ENCODE measurements around the gene KCNB1. TPM values are rescaled to one million over a fixed set of nuclear protein-coding genes. Genes with fewer than 3 reads are reported as not detected.

KCNB1 gene
- total RNA-seq, 1 donor = under 0.01 TPM

GRCh38 chr20:49446080-49446479 is 36.4 kb downstream of the KCNB1 start:
- H3K27ac ChIP-seq (ENCODE audit: low read depth, low read length) = no peak overlapping the region
- peaks cover 7% of the 10 kb centered on the region for H4K20me1 ChIP-seq (ENCODE audit: insufficient read depth, low read length)
- H2AFZ ChIP-seq (ENCODE audit: low read length) = no peak overlapping the region
- peaks cover 16% of the 10 kb centered on the region for H3K27me3 ChIP-seq (ENCODE audit: insufficient read depth, low read length)
- no peak for TF ChIP-seq CTCF (IDR thresholded peaks at IDR 0.05; ENCODE audit: extremely low read depth, low read depth, low read length)
- no peak for DNase-seq (ENCODE audit: insufficient read length, low spot score, missing footprints)
- H3K4me3 ChIP-seq (ENCODE audit: insufficient read depth, low read length) = no peak overlapping the region
- H3K4me1 ChIP-seq (ENCODE audit: insufficient read depth, low read length) = no peaks in the 10 kb centered on the region
- no peaks in the 10 kb centered on the region for H3K9me3 ChIP-seq (ENCODE audit: low read depth, low read length)
- H3K79me2 ChIP-seq (ENCODE audit: insufficient read depth, low read length) = no peaks in the 10 kb centered on the region
- no peaks in the 10 kb centered on the region for H3K36me3 ChIP-seq (ENCODE audit: insufficient read depth, low read length)
- H3K4me2 ChIP-seq (ENCODE audit: insufficient read depth, low read length) = no peak overlapping the region

GRCh38 chr20:49445176-49445575 is 37.3 kb downstream of the KCNB1 start:
- Histone ChIP-seq H2AFZ (ENCODE audit: low read length) (no peak overlapping the region), H4K20me1 (ENCODE audit: insufficient read depth, low read length) (peaks cover 7% of the 10 kb centered on the region), H3K27ac (ENCODE audit: low read depth, low read length) (no peak overlapping the region), H3K79me2 (ENCODE audit: insufficient read depth, low read length) (no peaks in the 10 kb centered on the region), H3K4me3 (ENCODE audit: insufficient read depth, low read length) (no peak overlapping the region), H3K4me1 (ENCODE audit: insufficient read depth, low read length) (no peaks in the 10 kb centered on the region), H3K4me2 (ENCODE audit: insufficient read depth, low read length) (no peak overlapping the region), H3K36me3 (ENCODE audit: insufficient read depth, low read length) (no peaks in the 10 kb centered on the region), H3K27me3 (ENCODE audit: insufficient read depth, low read length) (peaks cover 18% of the 10 kb centered on the region), H3K9me3 (ENCODE audit: low read depth, low read length) (no peaks in the 10 kb centered on the region)
- no peak for TF ChIP-seq CTCF (IDR thresholded peaks at IDR 0.05; ENCODE audit: extremely low read depth, low read depth, low read length)
- no peak for DNase-seq (ENCODE audit: insufficient read length, low spot score, missing footprints)

GRCh38 chr20:49444553-49444990 is 37.9 kb downstream of the KCNB1 start:
- H3K27me3 ChIP-seq (ENCODE audit: insufficient read depth, low read length) = peaks cover 24% of the 10 kb centered on the region
- no peaks in the 10 kb centered on the region for H3K79me2 ChIP-seq (ENCODE audit: insufficient read depth, low read length)
- no peaks in the 10 kb centered on the region for H3K9me3 ChIP-seq (ENCODE audit: low read depth, low read length)
- H3K4me3 ChIP-seq (ENCODE audit: insufficient read depth, low read length) = no peak overlapping the region
- DNase-seq (ENCODE audit: insufficient read length, low spot score, missing footprints) = no peak
- H3K36me3 ChIP-seq (ENCODE audit: insufficient read depth, low read length) = no peaks in the 10 kb centered on the region
- peaks cover 7% of the 10 kb centered on the region for H4K20me1 ChIP-seq (ENCODE audit: insufficient read depth, low read length)
- H3K4me1 ChIP-seq (ENCODE audit: insufficient read depth, low read length) = no peaks in the 10 kb centered on the region
- no peak overlapping the region for H3K27ac ChIP-seq (ENCODE audit: low read depth, low read length)
- no peak for TF ChIP-seq CTCF (IDR thresholded peaks at IDR 0.05; ENCODE audit: extremely low read depth, low read depth, low read length)
- no peak overlapping the region for H3K4me2 ChIP-seq (ENCODE audit: insufficient read depth, low read length)
- H2AFZ ChIP-seq (ENCODE audit: low read length) = no peak overlapping the region

GRCh38 chr20:49437057-49437456 is 45.4 kb downstream of the KCNB1 start:
- DNase-seq (ENCODE audit: insufficient read length, low spot score, missing footprints) = no peak
- H3K27ac ChIP-seq (ENCODE audit: low read depth, low read length) = no peak overlapping the region
- H3K4me2 ChIP-seq (ENCODE audit: insufficient read depth, low read length) = no peak overlapping the region
- no peak overlapping the region for H2AFZ ChIP-seq (ENCODE audit: low read length)
- no peak for TF ChIP-seq CTCF (IDR thresholded peaks at IDR 0.05; ENCODE audit: extremely low read depth, low read depth, low read length)
- no peaks in the 10 kb centered on the region for H3K9me3 ChIP-seq (ENCODE audit: low read depth, low read length)
- H4K20me1 ChIP-seq (ENCODE audit: insufficient read depth, low read length) = no peaks in the 10 kb centered on the region
- H3K4me1 ChIP-seq (ENCODE audit: insufficient read depth, low read length) = no peaks in the 10 kb centered on the region
- no peaks in the 10 kb centered on the region for H3K79me2 ChIP-seq (ENCODE audit: insufficient read depth, low read length)
- H3K36me3 ChIP-seq (ENCODE audit: insufficient read depth, low read length) = no peaks in the 10 kb centered on the region
- H3K27me3 ChIP-seq (ENCODE audit: insufficient read depth, low read length) = peaks cover 32% of the 10 kb centered on the region
- H3K4me3 ChIP-seq (ENCODE audit: insufficient read depth, low read length) = no peak overlapping the region

Data from osteoblast (primary cell).